ACC112 (cell line): Measurements from ENCODE around the gene TFCP2.
"Not testable (repeated sequence)": the region's sequence is repeated elsewhere in the genome, so short reads cannot be mapped to it uniquely, and the experiment has no call there.

Experiments
- H2AFZ ChIP-seq: fragments of 200-600 bp; sonication (generic); one replicate; pipeline ENCODE4 v1.6.0; 2017; ENCODE audit warnings: antibody characterized with exemption, low read length; ENCODE audit not compliant: unreplicated experiment
- H3K27ac ChIP-seq: fragments of 200-600 bp; sonication (generic); 2 replicates; pipeline ENCODE4 v1.5.1; 2014; ENCODE audit warnings: low read depth, mild to moderate bottlenecking, antibody characterized with exemption, low read length, moderate library complexity
- H3K27me3 ChIP-seq: fragments of 200-600 bp; sonication (generic); 2 replicates; pipeline ENCODE4 v1.6.1; 2014; ENCODE audit warnings: mild to moderate bottlenecking, antibody characterized with exemption, low read length, moderate library complexity, mixed read lengths; ENCODE audit not compliant: insufficient read depth
- H3K36me3 ChIP-seq: fragments of 200-600 bp; sonication (generic); 2 replicates; pipeline ENCODE4 v1.6.1; 2016; ENCODE audit warnings: mild to moderate bottlenecking, antibody characterized with exemption, low read length, moderate library complexity, mixed read lengths; ENCODE audit not compliant: insufficient read depth
- H3K4me1 ChIP-seq: fragments of 200-600 bp; sonication (generic); one replicate; pipeline ENCODE4 v1.6.1; 2016; ENCODE audit warnings: low read length, mixed read lengths; ENCODE audit not compliant: insufficient read depth, unreplicated experiment, control insufficient read depth
- H3K4me3 ChIP-seq: fragments of 200-600 bp; sonication (generic); 2 replicates; pipeline ENCODE4 v1.5.1; 2014; ENCODE audit warnings: mild to moderate bottlenecking, low read depth, low read length
- H3K79me2 ChIP-seq: fragments of 200-600 bp; sonication (generic); one replicate; pipeline ENCODE4 v1.6.0; 2016; ENCODE audit warnings: low read length; ENCODE audit not compliant: control insufficient read depth, unreplicated experiment, insufficient read depth

TFCP2 gene

DNA sequence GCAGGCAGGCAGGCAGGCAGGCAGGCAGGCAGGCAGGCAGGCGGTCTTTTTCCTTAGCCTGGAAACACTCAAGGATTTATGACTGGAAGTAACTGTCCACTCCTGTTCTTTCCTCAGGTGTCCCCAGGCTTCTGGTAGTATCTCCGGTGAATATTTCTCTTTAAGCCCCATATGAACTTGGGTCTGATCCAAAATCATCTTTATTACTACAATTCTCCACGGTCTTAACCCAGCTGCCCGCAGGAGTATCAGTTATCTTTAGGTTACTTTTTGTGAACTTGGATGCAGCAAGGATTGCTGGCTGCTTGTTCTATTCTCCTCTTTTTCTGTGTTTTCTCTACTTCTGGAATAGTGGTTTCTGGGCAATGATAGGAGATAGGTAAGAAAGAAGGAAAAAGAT is 92.8 kb downstream of the TFCP2 start:
- H3K27ac ChIP-seq = no peak overlapping the region
- peaks cover 60% of the 10 kb centered on the region for H3K79me2 ChIP-seq
- peaks cover 9% of the 10 kb centered on the region for H3K4me1 ChIP-seq
- no peak overlapping the region for H3K4me3 ChIP-seq
- H2AFZ ChIP-seq = no peak overlapping the region
- H3K36me3 ChIP-seq = no peaks in the 10 kb centered on the region
- no peaks in the 10 kb centered on the region for H3K27me3 ChIP-seq

DNA sequence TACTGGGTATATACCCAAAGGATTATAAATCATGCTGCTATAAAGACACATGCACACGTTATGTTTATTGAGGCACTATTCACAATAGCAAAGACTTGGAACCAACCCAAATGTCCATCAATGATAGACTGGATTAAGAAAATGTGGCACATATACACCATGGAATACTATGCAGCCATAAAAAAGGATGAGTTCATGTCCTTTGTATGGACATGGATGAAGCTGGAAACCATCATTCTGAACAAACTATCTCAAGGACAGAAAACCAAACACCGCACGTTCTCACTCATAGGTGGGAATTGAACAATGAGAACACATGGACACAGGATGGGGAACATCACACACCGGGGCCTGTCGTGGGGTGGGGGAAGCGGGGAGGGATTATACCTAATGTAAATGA is 94.1 kb downstream of the TFCP2 start:
- H3K27ac ChIP-seq, H3K4me3 ChIP-seq, H3K4me1 ChIP-seq, H3K36me3 ChIP-seq, H2AFZ ChIP-seq, H3K27me3 ChIP-seq: not testable (repeated sequence)
- H3K79me2 ChIP-seq = peaks cover 64% of the 10 kb centered on the region

DNA sequence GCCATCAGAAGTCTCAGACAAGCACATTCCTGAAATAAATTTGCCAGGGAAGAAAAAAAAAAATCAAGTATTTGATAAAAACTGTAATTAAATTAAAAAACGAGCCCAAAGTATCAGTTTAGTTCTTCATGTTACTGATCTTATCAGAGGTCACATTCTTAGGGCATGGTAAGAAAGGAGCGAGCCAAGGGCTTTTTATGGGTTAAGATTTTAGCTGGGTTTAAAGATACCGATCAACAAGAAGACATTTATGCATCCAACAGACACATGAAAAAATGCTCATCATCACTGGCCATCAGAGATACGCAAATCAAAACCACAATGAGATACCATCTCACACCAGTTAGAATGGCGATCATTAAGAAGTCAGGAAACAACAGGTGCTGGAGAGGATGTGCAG is 94.6 kb downstream of the TFCP2 start:
- H3K27me3 ChIP-seq, H3K36me3 ChIP-seq, H2AFZ ChIP-seq, H3K27ac ChIP-seq, H3K4me1 ChIP-seq, H3K4me3 ChIP-seq: not testable (repeated sequence)
- H3K79me2 ChIP-seq = peaks cover 64% of the 10 kb centered on the region

DNA sequence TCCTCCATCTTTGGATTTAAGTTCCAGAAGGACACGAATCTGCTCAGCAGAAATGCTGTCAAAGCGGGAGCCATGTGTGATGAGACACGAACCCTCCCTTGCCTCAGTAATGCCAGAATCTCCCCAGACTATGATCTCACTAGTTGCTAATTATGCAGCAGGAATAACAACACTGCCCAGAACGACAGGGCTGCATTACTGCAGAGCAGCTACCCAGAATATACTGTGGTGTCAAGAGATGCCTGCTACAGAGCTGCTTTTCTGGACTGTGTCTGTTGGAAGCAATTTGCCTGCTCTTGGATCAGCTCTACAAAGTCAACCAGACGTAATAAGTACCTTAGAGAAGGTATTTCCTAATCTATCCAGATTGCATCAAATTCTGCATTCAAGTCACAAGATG is 95.0 kb downstream of the TFCP2 start:
- Histone ChIP-seq H3K4me3 (no peak overlapping the region), H3K36me3 (peaks cover 2% of the 10 kb centered on the region; the same call in 1 of the 2 replicates), H3K4me1 (peaks cover 9% of the 10 kb centered on the region), H3K79me2 (peaks cover 63% of the 10 kb centered on the region), H3K27ac (no peak overlapping the region), H2AFZ (no peak overlapping the region), H3K27me3 (no peaks in the 10 kb centered on the region)

DNA sequence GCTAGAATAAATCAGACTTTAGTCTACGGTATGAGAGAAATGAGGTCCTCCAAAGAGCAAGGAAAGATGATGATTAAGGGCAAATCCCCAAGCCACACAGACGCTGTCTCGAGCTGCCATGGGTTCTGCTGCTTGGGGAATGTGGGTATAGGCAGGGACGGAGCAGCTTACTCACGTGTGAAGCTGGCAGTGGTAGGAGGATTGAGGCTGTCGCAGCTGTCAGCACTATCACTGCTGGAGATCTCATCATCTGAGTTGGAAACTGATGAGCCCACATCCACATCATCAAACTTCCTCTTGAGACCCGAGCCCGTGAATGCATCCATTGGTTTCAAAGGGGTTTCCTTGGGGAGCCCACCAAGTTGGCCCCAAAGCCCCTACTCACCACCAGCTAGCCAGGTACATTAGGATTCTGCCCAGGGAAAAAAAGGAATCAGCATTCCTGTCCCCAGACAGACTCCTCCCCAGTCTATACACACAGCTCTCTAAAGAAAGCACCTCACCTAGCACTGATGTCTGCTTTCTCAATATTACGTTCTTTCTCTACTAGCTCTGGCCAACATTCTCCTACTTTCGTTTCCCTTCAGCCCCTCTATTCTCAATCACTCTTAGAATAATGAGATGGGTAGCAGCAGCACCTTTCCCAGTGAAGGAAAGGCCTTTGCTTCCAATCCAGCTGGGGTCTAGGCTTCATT is 96.6 kb downstream of the TFCP2 start:
- peaks cover 47% of the 10 kb centered on the region for H3K79me2 ChIP-seq
- H2AFZ ChIP-seq = no peak overlapping the region
- H3K27ac ChIP-seq = no peak overlapping the region
- H3K4me1 ChIP-seq = peaks cover 2% of the 10 kb centered on the region
- peaks cover 9% of the 10 kb centered on the region; the same call in 1 of the 2 replicates for H3K36me3 ChIP-seq
- H3K27me3 ChIP-seq = no peaks in the 10 kb centered on the region
- no peak overlapping the region for H3K4me3 ChIP-seq

DNA sequence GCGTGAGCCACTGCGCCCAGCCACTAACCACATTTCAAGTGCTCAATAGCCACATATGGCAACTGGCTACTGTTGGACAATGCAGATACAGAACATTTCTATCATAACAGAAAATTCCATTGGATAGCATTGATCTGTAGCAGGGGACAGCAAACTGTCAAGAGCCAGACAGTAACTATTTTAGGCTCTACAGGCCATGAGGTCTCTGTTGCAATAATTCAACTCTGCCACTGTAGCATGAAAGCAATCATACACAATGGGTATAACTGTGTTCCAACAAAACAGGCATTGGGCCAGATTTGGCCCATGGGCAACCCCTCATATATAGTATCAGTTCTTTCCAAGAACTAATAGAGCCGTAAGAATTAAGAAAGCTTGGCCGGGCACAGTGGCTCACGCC is 97.5 kb downstream of the TFCP2 start:
- no peak overlapping the region for H2AFZ ChIP-seq
- no peaks in the 10 kb centered on the region for H3K27me3 ChIP-seq
- no peaks in the 10 kb centered on the region for H3K4me1 ChIP-seq
- peaks cover 39% of the 10 kb centered on the region for H3K79me2 ChIP-seq
- no peak overlapping the region for H3K27ac ChIP-seq
- H3K36me3 ChIP-seq = peaks cover 9% of the 10 kb centered on the region; the same call in 1 of the 2 replicates
- no peak overlapping the region for H3K4me3 ChIP-seq

DNA sequence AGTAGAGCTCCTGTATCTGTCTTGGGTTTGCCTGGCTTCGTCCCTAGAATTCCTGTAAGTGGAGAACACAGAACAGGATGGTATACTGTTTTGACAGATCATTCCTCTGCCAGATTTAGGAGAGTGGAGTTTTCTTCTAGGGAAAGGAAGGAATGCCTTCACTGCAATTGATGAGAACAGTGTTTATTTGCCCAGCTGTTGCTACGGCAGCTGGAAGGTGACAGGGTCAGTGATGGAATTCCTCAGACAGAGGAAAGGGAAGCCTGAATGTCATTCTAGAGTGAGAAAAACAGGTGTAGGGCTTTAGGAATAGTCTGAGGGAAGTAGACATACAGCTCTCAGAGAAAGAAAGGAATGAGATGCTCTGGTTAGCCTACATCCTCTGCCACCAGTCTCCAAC is 101.3 kb downstream of the TFCP2 start:
- no peak overlapping the region for H2AFZ ChIP-seq
- H3K79me2 ChIP-seq = peaks cover 17% of the 10 kb centered on the region
- peaks cover 13% of the 10 kb centered on the region; the same call in 1 of the 2 replicates for H3K36me3 ChIP-seq
- no peak overlapping the region for H3K27ac ChIP-seq
- H3K4me3 ChIP-seq = no peak overlapping the region
- H3K27me3 ChIP-seq = no peaks in the 10 kb centered on the region
- H3K4me1 ChIP-seq = no peaks in the 10 kb centered on the region

DNA sequence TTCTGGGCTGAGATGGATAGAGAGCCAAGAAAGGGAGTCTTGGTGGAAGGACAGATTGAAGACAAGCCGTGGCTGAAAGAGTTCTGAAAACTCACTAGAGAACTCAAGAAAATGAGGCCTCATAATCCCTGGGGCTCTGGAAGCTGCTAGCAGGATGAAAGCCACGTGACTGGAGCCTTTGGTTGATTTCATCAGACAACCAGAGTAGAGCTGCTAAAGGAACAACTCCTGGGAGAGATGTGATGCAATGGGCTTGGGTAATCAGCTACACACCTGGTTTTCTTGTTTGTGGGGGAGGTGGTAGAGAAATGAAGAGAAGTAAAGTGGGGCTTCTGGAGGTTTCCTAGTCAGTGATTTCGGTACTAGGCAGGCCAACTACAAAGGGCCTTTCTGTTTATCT is 102.9 kb downstream of the TFCP2 start:
- Histone ChIP-seq H3K4me3 (no peak overlapping the region), H3K36me3 (peaks cover 13% of the 10 kb centered on the region; the same call in 1 of the 2 replicates), H3K4me1 (no peaks in the 10 kb centered on the region), H3K79me2 (peaks cover 3% of the 10 kb centered on the region), H3K27ac (no peak overlapping the region), H3K27me3 (no peaks in the 10 kb centered on the region), H2AFZ (no peak overlapping the region)

DNA sequence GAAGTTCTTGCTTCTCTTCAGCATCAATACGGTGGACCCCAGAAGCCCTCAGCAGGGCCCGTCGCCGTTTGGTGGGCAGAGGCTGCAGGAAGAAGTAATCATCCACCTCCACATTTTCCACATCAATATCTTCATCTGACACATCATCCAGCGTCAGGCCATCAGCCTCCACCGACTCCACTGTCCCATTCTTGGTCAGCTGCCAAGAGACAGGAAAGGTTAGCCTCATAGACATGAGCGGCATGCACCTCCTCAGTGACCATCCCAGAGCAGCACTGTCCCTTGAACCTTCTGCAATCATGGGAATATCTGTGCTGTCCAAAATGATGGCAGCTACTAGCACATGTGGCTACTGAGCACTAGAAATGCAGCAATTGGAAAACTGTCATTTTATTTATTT is 105.2 kb downstream of the TFCP2 start:
- Histone ChIP-seq H2AFZ (no peak overlapping the region), H3K27ac (no peak overlapping the region), H3K4me1 (no peaks in the 10 kb centered on the region), H3K4me3 (no peak overlapping the region), H3K36me3 (peaks cover 15% of the 10 kb centered on the region), H3K79me2 (no peaks in the 10 kb centered on the region), H3K27me3 (no peaks in the 10 kb centered on the region)

DNA sequence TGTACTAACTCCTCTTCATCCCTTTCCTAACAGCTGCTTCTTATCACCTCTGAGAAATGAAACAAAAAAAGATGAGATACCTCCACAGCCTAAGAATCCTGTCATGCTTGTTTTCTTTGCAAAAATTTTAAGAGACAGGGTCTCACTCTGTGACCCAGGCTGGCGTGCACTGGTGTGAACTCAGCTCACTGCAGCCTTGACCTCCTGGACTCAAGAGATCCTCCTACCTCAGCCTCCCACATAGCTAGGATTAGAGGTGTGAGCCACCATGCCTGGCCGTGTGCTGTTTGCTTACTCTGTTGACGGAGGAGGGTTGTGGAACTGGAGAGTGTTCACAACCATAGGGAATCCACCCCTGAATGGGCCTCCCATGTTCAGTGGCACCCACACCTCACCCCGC is 105.7 kb downstream of the TFCP2 start:
- Histone ChIP-seq H3K27ac (no peak overlapping the region), H3K79me2 (no peaks in the 10 kb centered on the region), H3K36me3 (peaks cover 20% of the 10 kb centered on the region), H3K27me3 (no peaks in the 10 kb centered on the region), H2AFZ (no peak overlapping the region), H3K4me3 (no peak overlapping the region), H3K4me1 (no peaks in the 10 kb centered on the region)

DNA sequence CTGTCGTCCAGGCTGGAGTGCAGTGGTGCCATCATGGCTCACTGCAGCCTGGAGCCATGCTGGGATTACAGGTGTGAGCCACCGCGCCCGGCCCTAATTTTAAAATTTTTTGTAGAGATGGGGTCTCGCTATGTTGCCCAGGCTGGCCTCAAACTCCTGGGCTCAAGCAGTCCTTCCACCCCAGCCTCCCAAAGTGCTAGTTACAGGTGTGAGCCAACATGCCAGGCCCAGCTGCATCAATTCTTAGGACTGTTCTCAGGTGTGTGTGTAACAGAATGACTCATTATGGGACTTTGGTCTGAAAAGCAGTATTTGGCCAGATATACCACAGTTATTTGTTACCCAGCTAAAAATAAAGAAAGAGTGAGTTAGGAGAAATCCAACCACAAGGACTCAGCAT is 107.4 kb downstream of the TFCP2 start:
- no peaks in the 10 kb centered on the region for H3K27me3 ChIP-seq
- H3K36me3 ChIP-seq = peaks cover 14% of the 10 kb centered on the region
- H3K79me2 ChIP-seq = no peaks in the 10 kb centered on the region

More for the DNA sequence above, 107.4 kb downstream of the TFCP2 start:
- H3K27ac ChIP-seq = no peak overlapping the region
- H3K4me1 ChIP-seq = no peaks in the 10 kb centered on the region
- H3K4me3 ChIP-seq = no peak overlapping the region
- H2AFZ ChIP-seq = no peak overlapping the region
